GM12878 (cell line): ENCODE results near the gene ANKRD42. TPM values are rescaled to one million over a fixed set of nuclear protein-coding genes. Genes with fewer than 3 reads are reported as not detected.

ENCODE experiments used
- BCL3 ChIP-seq: IDR thresholded peaks from 2 replicates; pipeline ENCODE4 v1.6.1; 2011; ENCODE audit warnings: borderline replicate concordance, low read depth, mild to moderate bottlenecking, moderate library complexity, low read length; ENCODE audit not compliant: insufficient read depth, poor library complexity, severe bottlenecking
- BCLAF1 ChIP-seq: fragments of 450-650 bp; IDR thresholded peaks from 2 replicates; pipeline ENCODE4 v1.6.1; 2017; ENCODE audit warnings: antibody characterized with exemption, mild to moderate bottlenecking, moderate library complexity
- BMI1 ChIP-seq: fragments of 450-650 bp; IDR thresholded peaks from 2 replicates; pipeline ENCODE4 v1.6.1; 2016; ENCODE audit warnings: mild to moderate bottlenecking, moderate library complexity, borderline replicate concordance
- CBX3 ChIP-seq: fragments of 200-600 bp; sonication (generic); IDR thresholded peaks from 2 replicates; pipeline ENCODE4 v1.6.1; 2016; ENCODE audit warnings: low read depth, borderline replicate concordance
- CREM ChIP-seq: IDR thresholded peaks from 2 replicates; pipeline ENCODE4 v1.6.1; 2014; ENCODE audit warnings: antibody characterized with exemption, low read depth
- EED ChIP-seq: sonication (generic); IDR thresholded peaks from 2 replicates; pipeline ENCODE4 v1.6.1; 2016; ENCODE audit warnings: antibody characterized with exemption, low read depth
- ELK1 ChIP-seq: IDR thresholded peaks from 2 replicates; pipeline ENCODE4 v1.6.1; 2012; ENCODE audit warnings: low read depth, low read length, improper control_type of control experiment
- FOXK2 ChIP-seq: fragments of 450-650 bp; IDR thresholded peaks from 2 replicates; pipeline ENCODE4 v1.6.1; 2017; ENCODE audit warnings: mild to moderate bottlenecking, moderate library complexity
- IRF4 ChIP-seq: IDR thresholded peaks from 2 replicates; pipeline ENCODE4 v1.6.1; 2011; ENCODE audit warnings: low read depth, low read length
- MTA2 ChIP-seq: fragments of 450-650 bp; IDR thresholded peaks from 2 replicates; pipeline ENCODE4 v1.6.1; 2016; ENCODE audit warnings: low read depth, mild to moderate bottlenecking, moderate library complexity
- MYC ChIP-seq: IDR thresholded peaks from 2 replicates; pipeline ENCODE4 v1.6.1; 2011; ENCODE audit warnings: mild to moderate bottlenecking, low read length, moderate library complexity, inconsistent platforms; ENCODE audit not compliant: insufficient read depth, insufficient replicate concordance, insufficient read length, severe bottlenecking
- PAX8 ChIP-seq: fragments of 450-650 bp; IDR thresholded peaks from 2 replicates; pipeline ENCODE4 v1.6.1; 2017; ENCODE audit warnings: mild to moderate bottlenecking, moderate library complexity
- RAD51 ChIP-seq: fragments of 450-650 bp; IDR thresholded peaks from 2 replicates; pipeline ENCODE4 v1.6.1; 2016; ENCODE audit warnings: moderate library complexity, mild to moderate bottlenecking, inconsistent platforms
- RB1 ChIP-seq: fragments of 450-650 bp; formaldehyde crosslinking; IDR thresholded peaks from 2 replicates; pipeline ENCODE4 v1.6.1; 2017; ENCODE audit warnings: mild to moderate bottlenecking, borderline replicate concordance
- RELA ChIP-seq: fragments of 450-650 bp; IDR thresholded peaks from 2 replicates; pipeline ENCODE4 v1.8.0; 2014; ENCODE audit warnings: borderline replicate concordance; ENCODE audit not compliant: partially characterized antibody
- RUNX3 ChIP-seq: IDR thresholded peaks from 2 replicates; pipeline ENCODE4 v1.6.1; 2012; ENCODE audit warnings: low read length, inconsistent platforms
- SMAD1 ChIP-seq: fragments of 450-650 bp; IDR thresholded peaks from 2 replicates; pipeline ENCODE4 v1.6.1; 2018; ENCODE audit warnings: mild to moderate bottlenecking, low read depth; ENCODE audit not compliant: partially characterized antibody
- SRF ChIP-seq, 2 experiments: IDR thresholded peaks; 2 replicates each; pipeline ENCODE4 v1.6.1; 2011; ENCODE audit warnings: low read depth in 2 of 2, low read length in 2 of 2, mild to moderate bottlenecking in 1 of 2, moderate library complexity in 1 of 2
- STAT1 ChIP-seq: fragments of 450-650 bp; conservative IDR thresholded peaks from 2 replicates; pipeline ENCODE4 v1.6.1; 2014; ENCODE audit warnings: antibody characterized with exemption, mild to moderate bottlenecking
- ZBTB40 ChIP-seq: fragments of 450-650 bp; IDR thresholded peaks from 2 replicates; pipeline ENCODE4 v1.6.1; 2016; ENCODE audit warnings: mild to moderate bottlenecking, moderate library complexity, borderline replicate concordance
- ZZZ3 ChIP-seq: IDR thresholded peaks from 2 replicates; pipeline ENCODE4 v1.6.1; 2011; ENCODE audit warnings: low read depth; ENCODE audit not compliant: control insufficient read depth, insufficient read length
- polyA plus RNA-seq, 11 experiments: library from polyadenylated mRNA; depleted of rRNA in 4 of 11; unstranded in 6 of 11; stranded (reverse) in 5 of 11; fragments of >200 nt; fragmentation: Nextera tagmentation in 4 of 11; fragmentation: Illumina TruSeq in 1 of 11; extraction: Ambion mirVana in 4 of 11; extraction: Trizol in 1 of 11; gene quantifications; 1 replicate in 1 of 11; 2 replicates in 10 of 11; pipeline versions ENCODE4 v1.2.1 to v1.2.3, GENCODE V29; 2011 to 2016; ENCODE audit warnings: inconsistent platforms in 2 of 11, missing spikeins in 2 of 11, low read depth in 1 of 11
- total RNA-seq, 4 experiments: library from RNA; depleted of rRNA in 3 of 4; stranded (reverse); fragments of >200 nt in 3 of 4; fragmentation: Illumina TruSeq in 1 of 4; extraction: Trizol in 1 of 4; gene quantifications; 2 replicates each; pipeline versions ENCODE4 v1.2.1 to v1.2.3, GENCODE V29; 2013 to 2021

Gene ANKRD42
- total and polyA plus RNA-seq, 10 of the 15 experiments (the other 5 are each of a cell fraction or from before 2014, with no cell fraction given), result 0.68 to 3.2 (median 2.0) TPM

DNA sequence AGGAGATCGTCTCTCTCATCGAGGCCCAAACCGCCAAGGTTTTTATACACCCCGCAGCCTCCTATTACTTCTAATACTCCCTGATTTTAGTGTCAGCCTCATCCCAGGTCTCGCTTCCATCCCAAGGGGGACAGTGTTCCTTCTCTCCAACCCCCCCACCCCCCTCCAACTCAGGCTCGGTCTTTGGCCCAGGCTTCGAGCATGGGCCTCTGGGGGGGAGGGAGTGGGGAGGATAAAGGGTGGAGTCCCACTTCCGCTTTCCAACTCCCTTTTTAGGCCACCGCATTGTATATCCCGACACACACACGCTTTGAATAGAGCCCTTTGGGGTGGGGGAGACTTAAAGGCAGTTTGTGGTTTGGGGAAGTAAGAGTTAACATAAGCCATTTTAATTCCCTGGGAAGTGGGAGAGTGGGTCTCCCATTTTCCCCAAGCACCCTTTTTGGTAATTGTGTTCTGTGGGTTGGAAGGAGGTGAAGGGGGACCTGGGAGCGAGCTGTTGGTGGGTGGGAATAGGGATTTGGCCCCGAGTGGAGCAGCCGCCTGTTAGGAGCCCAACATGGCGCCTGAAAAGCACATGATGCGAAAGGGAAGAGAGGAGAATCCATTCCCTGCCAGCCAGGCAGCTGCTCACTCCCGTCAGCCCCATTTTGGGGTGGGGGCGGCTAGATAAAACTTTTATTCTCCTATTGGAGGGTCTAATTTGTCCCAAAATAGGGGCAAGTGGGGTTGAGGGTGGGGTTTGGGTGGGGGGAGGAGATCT lies 35.7 kb upstream of the ANKRD42 start (continued):
- TF ChIP-seq ELK1 (peak; percentile 76), EED (peak; percentile 53; the same call in 1 of the 2 replicates), RELA (no peak), PAX8 (0 out of 2 replicates have a peak, but pooled peaks have one; percentile 49), CBX3 (no peak), ZBTB40 (no peak), RUNX3 (peak; percentile 75), IRF4 (no peak), CREM (0 out of 2 replicates have a peak, but pooled peaks have one; percentile 14), RB1 (no peak), MYC (no peak), BMI1 (peak; percentile 27; the same call in 1 of the 2 replicates), STAT1 (no peak), SMAD1 (no peak), BCL3 (no peak), MTA2 (0 out of 2 replicates have a peak, but pooled peaks have one; percentile 20), RAD51 (peak; percentile 34; the same call in 1 of the 2 replicates), ZZZ3 (no peak), BCLAF1 (no peak), SRF (IDR thresholded peaks at IDR 0.05; ENCODE audit: low read depth in 2 of 2, low read length in 2 of 2) (peak; percentile 69 to 92; a peak in 3 of 4 replicates), FOXK2 (no peak)
